CD4-positive, CD25-positive, alpha-beta regulatory T cell (primary cell): ENCODE results near the gene EARS2. TPM values are rescaled to one million over a fixed set of nuclear protein-coding genes. Genes with fewer than 3 reads are reported as not detected.
A peak's percentile ranks its signal among the peaks of the same experiment; 100 is the strongest.
"Not testable (repeated sequence)": the region's sequence is repeated elsewhere in the genome, so short reads cannot be mapped to it uniquely, and the experiment has no call there.

Experiments
- ATAC-seq, 2 donors: fragments of 150-1000 bp; cut with Tn5 transposase; one replicate each; pipeline ENCODE4 v1.10.0; 2021; ENCODE audit warnings: low read depth in 2 of 2, moderate number of reproducible peaks in 2 of 2, moderate library complexity in 1 of 2
- DNase-seq, 3 donors: peaks; one replicate each; pipeline versions ENCODE4 v3.0.0 to v3.0.0-alpha.2; 2012 to 2022; ENCODE audit warnings: mixed read lengths in 1 of 3
- H3K27ac ChIP-seq: one replicate; pipeline ENCODE4 v1.7.0; 2013; ENCODE audit warnings: mild to moderate bottlenecking, low read length; ENCODE audit not compliant: insufficient read depth, poor library complexity, severe bottlenecking
- H3K27me3 ChIP-seq: one replicate; pipeline ENCODE4 v1.7.0; 2013; ENCODE audit warnings: low read length; ENCODE audit not compliant: control insufficient read depth, insufficient read depth
- H3K36me3 ChIP-seq: one replicate; pipeline ENCODE4 v1.7.0; 2013; ENCODE audit warnings: mild to moderate bottlenecking, low read length, moderate library complexity; ENCODE audit not compliant: control insufficient read depth, insufficient read depth
- H3K4me1 ChIP-seq: 2 replicates; pipeline ENCODE4 v1.7.0; 2013; ENCODE audit warnings: mild to moderate bottlenecking, low read length; ENCODE audit not compliant: insufficient read depth, control insufficient read depth, poor library complexity, severe bottlenecking
- H3K4me3 ChIP-seq: one replicate; pipeline ENCODE4 v1.7.0; 2013; ENCODE audit warnings: low read depth, mild to moderate bottlenecking, low read length, moderate library complexity
- H3K9me3 ChIP-seq, 2 experiments: 1 replicate in 1 of 2; 2 replicates in 1 of 2; pipeline ENCODE4 v1.7.0; 2013; ENCODE audit warnings: low read length in 2 of 2, mild to moderate bottlenecking in 1 of 2, moderate library complexity in 1 of 2; ENCODE audit not compliant: control insufficient read depth in 2 of 2
- H3K27ac Mint-ChIP-seq, 3 donors: one replicate each; pipeline ENCODE4 v1.8.0; 2020 to 2022; ENCODE audit warnings: mild to moderate bottlenecking in 3 of 3, mixed read lengths in 3 of 3, moderate library complexity in 2 of 3
- H3K27me3 Mint-ChIP-seq: one replicate; pipeline ENCODE4 v1.8.0; 2022; ENCODE audit warnings: mild to moderate bottlenecking, mixed read lengths
- H3K36me3 Mint-ChIP-seq: one replicate; pipeline ENCODE4 v1.8.0; 2020; ENCODE audit warnings: mixed read lengths
- H3K4me1 Mint-ChIP-seq, 4 donors: one replicate each; pipeline ENCODE4 v1.8.0; 2020 to 2022; ENCODE audit warnings: mixed read lengths in 4 of 4, mild to moderate bottlenecking in 1 of 4
- H3K4me3 Mint-ChIP-seq, 4 donors: one replicate each; pipeline ENCODE4 v1.8.0; 2020 to 2022; ENCODE audit warnings: mild to moderate bottlenecking in 4 of 4, mixed read lengths in 4 of 4, moderate library complexity in 3 of 4
- H3K9me3 Mint-ChIP-seq, 7 donors: one replicate each; pipeline ENCODE4 v1.8.0; 2020 to 2022; ENCODE audit warnings: mixed read lengths in 7 of 7, mild to moderate bottlenecking in 3 of 7, moderate library complexity in 2 of 7
- polyA plus RNA-seq, 4 donors: library from polyadenylated mRNA; unstranded; fragments of 300-500 nt; fragmentation: Illumina TruSeq; gene quantifications; one replicate each; pipeline ENCODE4 v1.2.3, GENCODE V29; 2021
- total RNA-seq: library from RNA; stranded (reverse); gene quantifications from one replicate; pipeline ENCODE4 v1.2.3, GENCODE V29; 2022

EARS2 gene
- total and polyA plus RNA-seq, 5 donors from 2014 or later, result 9.5 to 13.5 (median 11.2) TPM

GRCh38 chr16:23484510-23485256 is 72.5 kb downstream of the EARS2 start:
- Histone ChIP-seq H3K4me1 (no peaks in the 10 kb centered on the region), H3K36me3 (peaks cover 94% of the 10 kb centered on the region), H3K27me3 (no peaks in the 10 kb centered on the region), H3K9me3 (no peaks in the 10 kb centered on the region), H3K27ac (no peak overlapping the region), H3K4me3 (no peak overlapping the region)
- Mint-ChIP-seq H3K27ac (no peak overlapping the region), H3K36me3 (peaks cover 50% of the 10 kb centered on the region), H3K9me3 (no peaks in the 10 kb centered on the region), H3K4me3 (no peak overlapping the region), H3K4me1 (no peaks in the 10 kb centered on the region), H3K27me3 (no peaks in the 10 kb centered on the region)
- no peak for DNase-seq
- ATAC-seq, result no peak

DNA sequence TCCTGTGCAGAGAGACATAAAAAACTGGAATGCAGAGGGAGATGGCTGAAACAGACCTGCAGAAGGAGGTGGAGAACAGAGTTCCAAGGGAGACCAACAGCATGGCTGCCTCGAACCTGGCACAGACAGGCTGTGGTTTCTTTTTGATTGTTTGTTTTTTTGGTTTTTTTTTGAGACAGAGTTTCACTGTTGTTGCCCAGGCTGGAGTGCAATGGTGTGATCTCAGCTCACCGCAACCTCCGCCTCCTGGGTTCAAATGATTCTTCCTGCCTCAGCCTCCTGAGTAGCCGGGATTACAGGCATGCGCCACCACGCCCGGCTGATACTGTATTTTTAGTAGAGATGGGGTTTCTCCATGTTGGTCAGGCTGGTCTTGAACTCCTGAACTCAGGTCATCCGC is 73.7 kb downstream of the EARS2 start:
- DNase-seq, H3K27me3 ChIP-seq, H3K27me3 Mint-ChIP-seq, H3K4me3 ChIP-seq, H3K9me3 ChIP-seq, H3K4me1 ChIP-seq, H3K4me3 Mint-ChIP-seq, H3K27ac ChIP-seq, H3K4me1 Mint-ChIP-seq, H3K9me3 Mint-ChIP-seq, ATAC-seq: not testable (repeated sequence)
- peaks cover 58% of the 10 kb centered on the region for H3K36me3 Mint-ChIP-seq
- peak overlapping the region in 2 of 3 donors; percentile 10 to 26 for H3K27ac Mint-ChIP-seq
- H3K36me3 ChIP-seq, result peaks cover 94% of the 10 kb centered on the region

- ATAC-seq (no peak), DNase-seq (no peak)
Measured at GRCh38 chr16:23482778-23483177, 74.4 kb downstream of the EARS2 start.

GRCh38 chr16:23480257-23480656 is 76.9 kb downstream of the EARS2 start:
- no peak for ATAC-seq
- Histone ChIP-seq H3K27ac (no peak overlapping the region), H3K4me1 (no peaks in the 10 kb centered on the region), H3K36me3 (peaks cover 88% of the 10 kb centered on the region), H3K27me3 (no peaks in the 10 kb centered on the region), H3K4me3 (no peak overlapping the region), H3K9me3 (no peaks in the 10 kb centered on the region)
- H3K4me3 Mint-ChIP-seq, result no peak overlapping the region
- DNase-seq, result no peak
- H3K9me3 Mint-ChIP-seq, result no peaks in the 10 kb centered on the region
- H3K27me3 Mint-ChIP-seq, result no peaks in the 10 kb centered on the region
- H3K4me1 Mint-ChIP-seq, result no peaks in the 10 kb centered on the region
- peaks cover 59% of the 10 kb centered on the region for H3K36me3 Mint-ChIP-seq
- no peak overlapping the region for H3K27ac Mint-ChIP-seq

More at GRCh38 chr16:23482778-23483177, 74.4 kb downstream of the EARS2 start:
- H3K27ac Mint-ChIP-seq, result peak overlapping the region in 1 of 3 donors; percentile 48
- H3K4me3 Mint-ChIP-seq, result no peak overlapping the region
- H3K27me3 Mint-ChIP-seq, result no peaks in the 10 kb centered on the region
- no peak overlapping the region for H3K27ac ChIP-seq
- no peaks in the 10 kb centered on the region for H3K27me3 ChIP-seq
- no peaks in the 10 kb centered on the region for H3K9me3 Mint-ChIP-seq
- H3K4me1 ChIP-seq, result no peaks in the 10 kb centered on the region
- no peaks in the 10 kb centered on the region for H3K9me3 ChIP-seq
- H3K36me3 Mint-ChIP-seq, result peaks cover 61% of the 10 kb centered on the region
- peaks cover 90% of the 10 kb centered on the region for H3K36me3 ChIP-seq
- H3K4me1 Mint-ChIP-seq, result no peaks in the 10 kb centered on the region
- H3K4me3 ChIP-seq, result no peak overlapping the region

DNA sequence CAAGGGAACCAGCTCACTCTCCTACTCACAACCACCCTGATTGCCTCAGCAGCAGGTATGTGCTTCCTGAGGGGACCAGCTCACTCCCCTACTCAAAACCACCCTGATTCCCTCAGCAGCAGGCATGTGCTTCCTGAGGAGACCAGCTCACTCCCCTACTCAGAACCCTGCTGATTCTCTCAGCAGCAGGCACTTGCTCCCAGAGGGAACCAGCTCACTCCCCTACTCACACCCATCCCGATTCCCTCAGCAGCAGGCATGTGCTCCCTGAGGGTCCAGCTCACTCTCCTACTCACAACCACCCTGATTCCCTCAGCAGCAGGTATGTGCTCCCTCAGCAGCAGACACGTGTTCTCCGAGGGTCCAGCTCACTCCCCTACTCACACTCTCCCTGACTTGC is 78.0 kb downstream of the EARS2 start:
- Histone ChIP-seq H3K4me3 (no peak overlapping the region), H3K36me3 (peaks cover 84% of the 10 kb centered on the region), H3K27me3 (no peaks in the 10 kb centered on the region), H3K27ac (no peak overlapping the region), H3K4me1 (no peaks in the 10 kb centered on the region), H3K9me3 (no peaks in the 10 kb centered on the region)
- ATAC-seq, result no peak
- no peak for DNase-seq
- Mint-ChIP-seq H3K4me3 (no peak overlapping the region), H3K27me3 (no peaks in the 10 kb centered on the region), H3K9me3 (no peaks in the 10 kb centered on the region), H3K4me1 (no peaks in the 10 kb centered on the region), H3K27ac (peak overlapping the region in 1 of 3 donors; percentile 76), H3K36me3 (peaks cover 54% of the 10 kb centered on the region)

GRCh38 chr16:23478566-23478965 is 78.6 kb downstream of the EARS2 start:
- Mint-ChIP-seq H3K27me3 (no peaks in the 10 kb centered on the region), H3K9me3 (no peaks in the 10 kb centered on the region), H3K4me3 (no peak overlapping the region), H3K4me1 (no peaks in the 10 kb centered on the region), H3K36me3 (peaks cover 58% of the 10 kb centered on the region), H3K27ac (no peak overlapping the region)
- Histone ChIP-seq H3K4me1 (no peaks in the 10 kb centered on the region), H3K36me3 (peaks cover 84% of the 10 kb centered on the region), H3K27me3 (no peaks in the 10 kb centered on the region), H3K4me3 (no peak overlapping the region), H3K9me3 (no peaks in the 10 kb centered on the region), H3K27ac (no peak overlapping the region)
- DNase-seq, result no peak
- no peak for ATAC-seq

- H3K4me3 Mint-ChIP-seq, result no peak overlapping the region
- Histone ChIP-seq H3K36me3 (peaks cover 76% of the 10 kb centered on the region), H3K27me3 (no peaks in the 10 kb centered on the region), H3K27ac (no peak overlapping the region), H3K4me1 (no peaks in the 10 kb centered on the region), H3K9me3 (no peaks in the 10 kb centered on the region), H3K4me3 (no peak overlapping the region)
- H3K9me3 Mint-ChIP-seq, result no peaks in the 10 kb centered on the region
- H3K4me1 Mint-ChIP-seq, result no peaks in the 10 kb centered on the region
- peaks cover 41% of the 10 kb centered on the region for H3K36me3 Mint-ChIP-seq
- H3K27me3 Mint-ChIP-seq, result no peaks in the 10 kb centered on the region
- ATAC-seq, result no peak
- no peak for DNase-seq
- H3K27ac Mint-ChIP-seq, result peak overlapping the region in 1 of 3 donors; percentile 12
Measured at GRCh38 chr16:23476289-23476688, 80.9 kb downstream of the EARS2 start.
